Fibroblast of lung (primary cell): ENCODE measurements around the gene RGS14.

ENCODE experiments used
- CTCF ChIP-seq, 2 donors: IDR thresholded peaks in 1 of 2; conservative IDR thresholded peaks in 1 of 2; 1 replicate in 1 of 2; 2 replicates in 1 of 2; pipeline ENCODE4 v1.5.1; 2011 to 2012; ENCODE audit warnings: low read length in 2 of 2, control low read depth in 1 of 2, inconsistent platforms in 1 of 2, low read depth in 1 of 2, mild to moderate bottlenecking in 1 of 2
- EZH2 ChIP-seq: IDR thresholded peaks from 2 replicates; pipeline ENCODE4 v1.5.1; 2012; ENCODE audit warnings: low read length, control low read depth, mild to moderate bottlenecking; ENCODE audit errors: missing control alignments

GRCh38 chr5:177414481-177414880, 56.8 kb downstream of the RGS14 start:
- TF ChIP-seq CTCF (conservative IDR thresholded peaks at IDR 0.05 in 1 of 2, IDR thresholded peaks at IDR 0.05 in 1 of 2; ENCODE audit: low read depth in 1 of 2, low read length in 2 of 2): no peak
- no peak for TF ChIP-seq EZH2
